CD8-positive, alpha-beta memory T cell (primary cell): ENCODE results near the gene CARD9. TPM values are rescaled to one million over a fixed set of nuclear protein-coding genes. Genes with fewer than 3 reads are reported as not detected.
"Not testable (repeated sequence)": the region's sequence is repeated elsewhere in the genome, so short reads cannot be mapped to it uniquely, and the experiment has no call there.

ENCODE experiments used
- CTCF ChIA-PET: fragments of 350-600 bp; sonication (Branson Sonifier 250); formaldehyde crosslinking; loops from one replicate; lab custom pipeline; 2021; ENCODE audit warnings: antibody characterized with exemption; lab: Charles Lee
- POLR2A ChIA-PET: fragments of 350-600 bp; sonication (Branson Sonifier 250); formaldehyde crosslinking; loops from one replicate; lab custom pipeline; 2021; ENCODE audit warnings: antibody characterized with exemption; lab: Charles Lee
- DNase-seq, 5 donors: peaks; one replicate each; pipeline versions ENCODE4 v3.0.0 to v3.0.0-alpha.2; 2020 to 2022; ENCODE audit warnings: mixed read lengths in 1 of 5
- H3K27ac ChIP-seq: one replicate; pipeline ENCODE4 v1.7.0; 2013; ENCODE audit warnings: low read depth, mild to moderate bottlenecking, low read length, moderate library complexity
- H3K27me3 ChIP-seq: 2 replicates; pipeline ENCODE4 v1.7.0; 2013; ENCODE audit warnings: low read length, mild to moderate bottlenecking; ENCODE audit not compliant: insufficient read depth, poor library complexity, severe bottlenecking
- H3K36me3 ChIP-seq: 2 replicates; pipeline ENCODE4 v1.7.0; 2013; ENCODE audit warnings: mild to moderate bottlenecking, low read length, moderate library complexity; ENCODE audit not compliant: insufficient read depth
- H3K4me1 ChIP-seq: 2 replicates; pipeline ENCODE4 v1.7.0; 2013; ENCODE audit warnings: mild to moderate bottlenecking, low read length, moderate library complexity; ENCODE audit not compliant: insufficient read depth
- H3K4me3 ChIP-seq: 2 replicates; pipeline ENCODE4 v1.7.0; 2013; ENCODE audit warnings: mild to moderate bottlenecking, low read length
- H3K9me3 ChIP-seq: 2 replicates; pipeline ENCODE4 v1.7.0; 2013; ENCODE audit warnings: mild to moderate bottlenecking, low read length
- H3K27ac Mint-ChIP-seq, 8 donors: one replicate each; pipeline ENCODE4 v1.8.0; 2020 to 2021; ENCODE audit warnings: mixed read lengths in 8 of 8, mild to moderate bottlenecking in 6 of 8, inconsistent platforms in 3 of 8, moderate library complexity in 3 of 8
- H3K27me3 Mint-ChIP-seq, 2 donors: one replicate each; pipeline ENCODE4 v1.8.0; 2020 to 2021; ENCODE audit warnings: mixed read lengths in 2 of 2, mild to moderate bottlenecking in 1 of 2, moderate library complexity in 1 of 2
- H3K36me3 Mint-ChIP-seq, 3 donors: one replicate each; pipeline ENCODE4 v1.8.0; 2020 to 2021; ENCODE audit warnings: mixed read lengths in 3 of 3, inconsistent platforms in 1 of 3, mild to moderate bottlenecking in 1 of 3
- H3K4me1 Mint-ChIP-seq, 3 donors: one replicate each; pipeline ENCODE4 v1.8.0; 2020 to 2021; ENCODE audit warnings: mixed read lengths in 3 of 3, inconsistent platforms in 1 of 3, mild to moderate bottlenecking in 1 of 3
- H3K4me3 Mint-ChIP-seq, 7 donors: one replicate each; pipeline ENCODE4 v1.8.0; 2020 to 2021; ENCODE audit warnings: mixed read lengths in 7 of 7, mild to moderate bottlenecking in 6 of 7, moderate library complexity in 4 of 7, inconsistent platforms in 2 of 7
- H3K9me3 Mint-ChIP-seq, 5 donors: one replicate each; pipeline ENCODE4 v1.8.0; 2020 to 2022; ENCODE audit warnings: mixed read lengths in 5 of 5, mild to moderate bottlenecking in 3 of 5, moderate library complexity in 2 of 5, inconsistent platforms in 1 of 5
- polyA plus RNA-seq: library from polyadenylated mRNA; unstranded; fragments of 300-500 nt; fragmentation: Illumina TruSeq; gene quantifications from one replicate; pipeline ENCODE4 v1.2.3, GENCODE V29; 2021
- total RNA-seq, 2 experiments: library from RNA; stranded (reverse); gene quantifications; one replicate each; pipeline ENCODE4 v1.2.3, GENCODE V29; 2021

The CARD9 gene
- total and polyA plus RNA-seq, 3 experiments from 2014 or later, result 1.4 to 1.5 TPM; not detected in 1

DNA sequence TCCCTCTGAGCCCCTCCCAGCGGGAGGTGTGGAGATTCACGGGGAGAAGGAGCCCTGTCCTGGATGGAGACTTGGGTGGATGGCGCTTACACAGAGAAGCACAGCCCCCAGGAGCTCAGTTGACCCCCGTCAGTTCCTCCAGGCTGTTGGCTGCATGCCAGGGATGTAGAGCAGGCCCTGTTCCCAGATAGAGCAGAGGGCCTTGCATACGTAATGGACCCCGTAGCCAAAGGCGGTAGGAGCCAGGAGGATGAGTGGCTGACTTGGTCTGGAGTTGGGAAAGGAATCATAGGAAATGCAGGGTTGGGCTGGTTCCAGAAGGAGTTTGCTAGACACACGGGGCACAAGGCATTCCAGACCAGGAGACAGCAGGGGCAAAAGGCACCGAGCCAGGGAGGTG is 39.5 kb upstream of the CARD9 start:
- Histone ChIP-seq H3K27me3 (no peaks in the 10 kb centered on the region), H3K4me1 (peaks cover 26% of the 10 kb centered on the region), H3K36me3 (peaks cover 34% of the 10 kb centered on the region), H3K9me3 (no peaks in the 10 kb centered on the region), H3K4me3 (no peak overlapping the region), H3K27ac (no peak overlapping the region)
- peak overlapping the region in 5 of 8 donors; percentile 21 to 79 (median 58) for H3K27ac Mint-ChIP-seq
- no peak for DNase-seq
- H3K4me3 Mint-ChIP-seq, result peak overlapping the region in 1 of 7 donors; percentile 82
- ChIA-PET CTCF (interaction anchor here (0.8 to 1.9 kb wide), 4 partner anchors 12 to 49 kb away, joined by 3 to 5 read pairs (median 4); partner anchors contain the start of gene DNLZ), POLR2A (no interaction called here)
- H3K4me1 Mint-ChIP-seq, result peaks cover 23 to 38% (median 33%) of the 10 kb centered on the region in 3 donors
- peaks cover 0 to 81% (median 10%) of the 10 kb centered on the region in 3 donors for H3K36me3 Mint-ChIP-seq
- no peaks in the 10 kb centered on the region for H3K9me3 Mint-ChIP-seq
- no peaks in the 10 kb centered on the region for H3K27me3 Mint-ChIP-seq

DNA sequence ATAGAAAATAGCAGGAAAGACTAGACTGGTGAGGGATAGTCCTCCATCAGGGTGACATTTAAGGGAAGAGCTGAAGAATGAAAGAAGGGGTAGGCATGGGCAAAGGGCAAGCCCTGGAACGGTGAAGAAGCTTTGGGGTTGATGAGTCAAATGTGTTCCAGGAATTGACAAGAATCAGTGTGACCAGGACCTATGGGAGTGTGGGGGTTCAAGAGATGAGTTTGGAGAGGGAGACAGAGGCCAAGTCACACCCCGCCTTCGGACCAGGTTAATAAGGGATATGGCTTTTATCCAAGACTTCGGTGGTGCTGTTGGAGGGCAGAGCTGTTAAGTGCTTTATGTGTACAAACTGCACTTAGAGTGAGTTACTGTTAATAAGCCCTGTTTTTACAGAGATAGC is 37.9 kb upstream of the CARD9 start:
- CTCF ChIA-PET, result no interaction called here
- Histone ChIP-seq H3K4me3 (peak overlapping the region; percentile 93), H3K27ac (peak overlapping the region; percentile 93), H3K36me3 (peaks cover 24% of the 10 kb centered on the region), H3K4me1 (peaks cover 26% of the 10 kb centered on the region), H3K27me3 (no peaks in the 10 kb centered on the region), H3K9me3 (no peaks in the 10 kb centered on the region)
- H3K27ac Mint-ChIP-seq, result peak overlapping the region; percentile 86 to 98 (median 93)
- peaks cover 0 to 77% (median 5%) of the 10 kb centered on the region in 3 donors for H3K36me3 Mint-ChIP-seq
- POLR2A ChIA-PET, result no interaction called here
- no peaks in the 10 kb centered on the region for H3K9me3 Mint-ChIP-seq
- no peaks in the 10 kb centered on the region for H3K27me3 Mint-ChIP-seq
- H3K4me1 Mint-ChIP-seq, result peaks cover 28 to 49% (median 38%) of the 10 kb centered on the region in 3 donors
- no peak for DNase-seq
- peak overlapping the region; percentile 86 to 98 (median 91) for H3K4me3 Mint-ChIP-seq

GRCh38 chr9:136410500-136411287 is 37.2 kb upstream of the CARD9 start, which contains the start of the genes ENTR1 and PMPCA:
Gene ENTR1, minus strand, starts transcription at chr9:136410614. Its CDS starts 217 bp downstream, at chr9:136410397.
Gene PMPCA, plus strand, starts transcription at chr9:136410658. Its CDS starts 11 bp downstream, at chr9:136410669.
- H3K4me1 Mint-ChIP-seq, result peaks cover 30 to 52% (median 41%) of the 10 kb centered on the region in 3 donors
- POLR2A ChIA-PET, result no interaction called here
- H3K9me3 Mint-ChIP-seq, result no peaks in the 10 kb centered on the region
- H3K36me3 Mint-ChIP-seq, result peaks cover 0 to 74% (median 5%) of the 10 kb centered on the region in 3 donors
- H3K27ac Mint-ChIP-seq, result peak within 1 kb of the TSS; percentile 86 to 98 (median 93)
- Histone ChIP-seq H3K9me3 (no peaks in the 10 kb centered on the region), H3K36me3 (peaks cover 17% of the 10 kb centered on the region), H3K27ac (peak within 1 kb of the TSS; percentile 93), H3K4me1 (peaks cover 29% of the 10 kb centered on the region), H3K4me3 (peak within 1 kb of the TSS; percentile 93), H3K27me3 (no peaks in the 10 kb centered on the region)
- H3K4me3 Mint-ChIP-seq, result peak within 1 kb of the TSS; percentile 88 to 98 (median 91)
- DNase-seq, result peak; percentile 91 to 96 (median 93)
- H3K27me3 Mint-ChIP-seq, result no peaks in the 10 kb centered on the region
- CTCF ChIA-PET, result interaction anchor here (1.4 to 1.7 kb wide), 3 partner anchors 10 to 30 kb away, joined by 4 to 13 read pairs (median 5); no protein-coding TSS in a partner anchor

GRCh38 chr9:136409557-136410455 is 36.3 kb upstream of the CARD9 start:
- Histone ChIP-seq H3K36me3 (peaks cover 13% of the 10 kb centered on the region), H3K4me1 (peaks cover 38% of the 10 kb centered on the region), H3K27me3 (no peaks in the 10 kb centered on the region), H3K27ac (peak overlapping the region; percentile 67), H3K9me3 (no peaks in the 10 kb centered on the region), H3K4me3 (peak overlapping the region; percentile 73)
- peak overlapping the region; percentile 86 to 98 (median 90) for H3K4me3 Mint-ChIP-seq
- no peaks in the 10 kb centered on the region for H3K9me3 Mint-ChIP-seq
- peak overlapping the region; percentile 68 to 93 (median 87) for H3K27ac Mint-ChIP-seq
- POLR2A ChIA-PET, result no interaction called here
- H3K4me1 Mint-ChIP-seq, result peaks cover 36 to 61% (median 49%) of the 10 kb centered on the region in 3 donors
- CTCF ChIA-PET, result interaction anchor here (1.1 to 1.7 kb wide), 5 partner anchors 9 to 222 kb away, joined by 3 to 13 read pairs (median 4); no protein-coding TSS in a partner anchor
- no peaks in the 10 kb centered on the region for H3K27me3 Mint-ChIP-seq
- peaks cover 0 to 75% (median 5%) of the 10 kb centered on the region in 3 donors for H3K36me3 Mint-ChIP-seq
- peak in 4 of 5 donors; percentile 9 to 38 (median 31) for DNase-seq

GRCh38 chr9:136407911-136408310 is 34.4 kb upstream of the CARD9 start:
- Mint-ChIP-seq H3K9me3 (no peaks in the 10 kb centered on the region), H3K27me3 (no peaks in the 10 kb centered on the region), H3K4me1 (peaks cover 51 to 74% (median 66%) of the 10 kb centered on the region in 3 donors), H3K36me3 (peaks cover 0 to 59% (median 2%) of the 10 kb centered on the region in 3 donors), H3K4me3 (peak overlapping the region in 4 of 7 donors; percentile 31 to 81 (median 45)), H3K27ac (peak overlapping the region in 4 of 8 donors; percentile 10 to 82 (median 64))
- no peaks in the 10 kb centered on the region for H3K9me3 ChIP-seq
- POLR2A ChIA-PET, result no interaction called here
- no peak overlapping the region for H3K27ac ChIP-seq
- no peaks in the 10 kb centered on the region for H3K27me3 ChIP-seq
- peaks cover 56% of the 10 kb centered on the region for H3K4me1 ChIP-seq
- no peak overlapping the region for H3K4me3 ChIP-seq
- CTCF ChIA-PET, result interaction anchor here (0.5 kb wide), 1 partner anchor 50 kb away, joined by 3 read pairs; no protein-coding TSS in a partner anchor
- H3K36me3 ChIP-seq, result no peaks in the 10 kb centered on the region
- no peak for DNase-seq

DNA sequence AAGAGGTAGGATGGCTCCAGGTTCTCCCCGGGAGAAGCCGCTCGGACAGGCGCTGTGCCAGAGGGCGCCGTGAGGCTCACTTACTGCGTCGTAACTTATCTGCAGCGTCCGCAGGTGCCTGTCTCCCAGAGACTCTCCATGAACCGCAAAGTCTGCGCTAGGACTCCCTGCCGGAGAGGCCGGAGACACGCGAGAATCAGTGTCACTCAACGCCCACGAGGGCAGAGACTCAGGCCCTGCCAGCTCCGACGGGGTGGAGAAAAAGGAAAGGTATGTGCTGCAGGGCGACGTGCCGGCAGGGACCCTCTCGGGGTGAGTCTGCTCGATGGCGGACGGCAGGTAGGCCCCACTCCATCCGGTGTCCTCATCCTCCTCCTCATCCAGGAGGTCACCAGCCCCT is 33.6 kb upstream of the CARD9 start:
- CTCF ChIA-PET, DNase-seq, H3K4me3 ChIP-seq, POLR2A ChIA-PET, H3K9me3 Mint-ChIP-seq, H3K4me3 Mint-ChIP-seq, H3K9me3 ChIP-seq, H3K27me3 ChIP-seq, H3K36me3 ChIP-seq, H3K27ac ChIP-seq, H3K27me3 Mint-ChIP-seq: not testable (repeated sequence)
- H3K27ac Mint-ChIP-seq, result peak overlapping the region in 2 of 8 donors; percentile 57 to 82
- H3K4me1 ChIP-seq, result peaks cover 58% of the 10 kb centered on the region
- peaks cover 55 to 78% (median 69%) of the 10 kb centered on the region in 3 donors for H3K4me1 Mint-ChIP-seq
- peaks cover 0 to 56% (median 2%) of the 10 kb centered on the region in 3 donors for H3K36me3 Mint-ChIP-seq

DNA sequence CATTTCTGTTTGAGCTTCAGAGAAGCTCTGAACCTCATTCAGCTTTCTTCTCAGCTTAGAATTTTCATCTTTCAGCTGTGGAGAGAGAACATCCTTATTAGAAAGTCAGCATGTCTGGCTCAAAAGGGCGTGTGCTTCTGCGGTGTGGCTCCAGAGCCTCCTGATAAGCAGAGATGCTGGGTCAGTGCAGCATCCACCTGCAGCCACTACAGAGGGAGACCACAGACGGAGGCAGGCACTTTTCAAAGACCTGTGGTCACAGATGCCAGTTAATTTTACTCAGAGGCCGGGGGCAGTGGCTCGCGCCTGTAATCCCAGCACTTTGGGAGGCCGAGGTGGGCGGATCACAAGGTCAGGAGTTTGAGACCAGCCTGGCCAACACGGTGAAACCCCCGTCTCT is 32.4 kb upstream of the CARD9 start:
- H3K27ac Mint-ChIP-seq, result peak overlapping the region in 3 of 8 donors; percentile 42 to 99 (median 72)
- H3K4me3 ChIP-seq, H3K36me3 ChIP-seq, CTCF ChIA-PET, H3K27me3 ChIP-seq, H3K9me3 ChIP-seq, DNase-seq, H3K27me3 Mint-ChIP-seq, H3K27ac ChIP-seq, H3K9me3 Mint-ChIP-seq: not testable (repeated sequence)
- H3K4me3 Mint-ChIP-seq, result peak overlapping the region in 2 of 7 donors; percentile 28 to 74
- peaks cover 0 to 48% (median 2%) of the 10 kb centered on the region in 3 donors for H3K36me3 Mint-ChIP-seq
- peaks cover 47 to 73% (median 58%) of the 10 kb centered on the region in 3 donors for H3K4me1 Mint-ChIP-seq
- H3K4me1 ChIP-seq, result peaks cover 47% of the 10 kb centered on the region
- POLR2A ChIA-PET, result interaction anchor here (0.6 kb wide), 1 partner anchor 447 kb away, joined by 7 read pairs; no protein-coding TSS in a partner anchor
